ENCODE data around the gene AKIP1. TPM values are rescaled to one million over a fixed set of nuclear protein-coding genes. Genes with fewer than 3 reads are reported as not detected.

Gene AKIP1
- total RNA-seq, 1 experiment from 2014 or later = 26.0 TPM

- ATAC-seq = no peak
- H3K27ac Mint-ChIP-seq = no peak overlapping the region
- H3K36me3 Mint-ChIP-seq = no peaks in the 10 kb centered on the region
- no peaks in the 10 kb centered on the region for H3K9me3 Mint-ChIP-seq
- no peak for DNase-seq (ENCODE audit: low spot score)
- POLR2A ChIA-PET = no interaction called here
- no peaks in the 10 kb centered on the region for H3K27me3 Mint-ChIP-seq (ENCODE audit: low read depth)
- no peak for TF ChIP-seq ZNF232 (CRISPR knock-in tag; IDR thresholded peaks at IDR 0.05)
- no peak for TF ChIP-seq NR3C1 (CRISPR knock-in tag; conservative IDR thresholded peaks at IDR 0.05; ENCODE audit: low read depth)
- no peak for TF ChIP-seq AFF4 (CRISPR knock-in tag; IDR thresholded peaks at IDR 0.05; ENCODE audit: borderline replicate concordance)
- no peak for TF ChIP-seq USF2 (CRISPR knock-in tag; IDR thresholded peaks at IDR 0.05)
- TF ChIP-seq NFE2L1 (CRISPR knock-in tag; IDR thresholded peaks at IDR 0.05) = no peak
- no peak for TF ChIP-seq IRF2 (CRISPR knock-in tag; IDR thresholded peaks at IDR 0.05; ENCODE audit: borderline replicate concordance, low read depth)
- no peak for TF ChIP-seq PREB (CRISPR knock-in tag; IDR thresholded peaks at IDR 0.05; ENCODE audit: borderline replicate concordance)
- TF ChIP-seq MAX (CRISPR knock-in tag; IDR thresholded peaks at IDR 0.05) = no peak
- TF ChIP-seq TCF7 (CRISPR knock-in tag; IDR thresholded peaks at IDR 0.05; ENCODE audit: low read depth) = no peak
- TF ChIP-seq ZNF219 (CRISPR knock-in tag; IDR thresholded peaks at IDR 0.05; ENCODE audit: borderline replicate concordance) = no peak
- no peak for TF ChIP-seq GABPB1 (CRISPR knock-in tag; IDR thresholded peaks at IDR 0.05)
- TF ChIP-seq ZNF138 (CRISPR knock-in tag; conservative IDR thresholded peaks at IDR 0.05) = no peak
- TF ChIP-seq HMGXB4 (CRISPR knock-in tag; IDR thresholded peaks at IDR 0.05) = no peak
- no peak for TF ChIP-seq SMAD4 (CRISPR knock-in tag; IDR thresholded peaks at IDR 0.05)
- no peak for TF ChIP-seq ZNF121 (CRISPR knock-in tag; IDR thresholded peaks at IDR 0.05)
- no peak for TF ChIP-seq GTF2I (CRISPR knock-in tag; conservative IDR thresholded peaks at IDR 0.05)
- no peak for TF ChIP-seq KAT7 (CRISPR knock-in tag; IDR thresholded peaks at IDR 0.05; ENCODE audit: borderline replicate concordance)
- no peak overlapping the region for H3K4me3 Mint-ChIP-seq
- H3K4me1 Mint-ChIP-seq = peaks cover 18% of the 10 kb centered on the region
- CTCF ChIA-PET = interaction anchor here (2.0 to 2.5 kb wide), 2 partner anchors 22 to 200 kb away, joined by 7 read pairs; no protein-coding TSS in a partner anchor
Measured at GRCh38 chr11:8937659-8938058, 26.7 kb downstream of the AKIP1 start.

GRCh38 chr11:8941341-8942103 lies 30.5 kb downstream of the AKIP1 start:
- Mint-ChIP-seq H3K9me3 (peaks cover 11% of the 10 kb centered on the region), H3K27me3 (ENCODE audit: low read depth) (no peaks in the 10 kb centered on the region), H3K4me1 (no peaks in the 10 kb centered on the region), H3K4me3 (no peak overlapping the region), H3K27ac (no peak overlapping the region), H3K36me3 (no peaks in the 10 kb centered on the region)
- TF ChIP-seq NFYB (CRISPR knock-in tag; conservative IDR thresholded peaks at IDR 0.05; ENCODE audit: low read depth) = no peak
- no peak for TF ChIP-seq PRDM15 (CRISPR knock-in tag; IDR thresholded peaks at IDR 0.05)
- TF ChIP-seq E2F4 (CRISPR knock-in tag; IDR thresholded peaks at IDR 0.05; ENCODE audit: borderline replicate concordance, low read depth) = no peak
- ChIA-PET CTCF (interaction anchor here (0.8 to 1.4 kb wide), 4 partner anchors 8 to 27 kb away, joined by 3 to 6 read pairs (median 4); partner anchors contain the start of gene C11orf16), POLR2A (interaction anchor here (0.5 kb wide), 1 partner anchor 38 kb away, joined by 7 read pairs; no protein-coding TSS in a partner anchor)
- no peak for DNase-seq (ENCODE audit: low spot score)
- ATAC-seq = no peak
